ENCODE results near the gene ANGPT4. TPM values are rescaled to one million over a fixed set of nuclear protein-coding genes. Genes with fewer than 3 reads are reported as not detected.

Gene ANGPT4
- total RNA-seq, 4 donors from 2014 or later = 0.14 TPM; not detected in 3

- DNase-seq = no peak
- Histone ChIP-seq H3K4me1 (peaks cover 4 to 43% (median 22%) of the 10 kb centered on the region in 4 donors), H3K27ac (no peak overlapping the region), H3K27me3 (peaks cover 11% of the 10 kb centered on the region), H3K9me3 (no peaks in the 10 kb centered on the region), H3K4me3 (no peak overlapping the region), H3K36me3 (no peaks in the 10 kb centered on the region)
- intact Hi-C loops (cut with DNase I; ENCODE audit: low total_unique reads) (no loop called here), in situ Hi-C loops (cut with MboI; ENCODE audit: low pct_ligation_motif_present in 1 of 4, low pct_unique_long_range_greater_than_20kb in 1 of 4, low sequenced_read_pairs in 3 of 4) (loop anchor here in 1 of 4 donors (25.0 kb wide), 1 partner anchor 273 kb away; the partner anchor contains the start of gene PSMF1)
- WGBS, 2 donors (ENCODE audit: low coverage in 1 of 2) = 92% methylated on average over 5 of the region's 5 CpGs; no CpG with 5 or more reads in 1 of the 2 donors
- TF ChIP-seq POLR2A (IDR thresholded peaks at IDR 0.05) = no peak
Observed at GRCh38 chr20:839015-839414, 77.1 kb downstream of the ANGPT4 start.

- no peak overlapping the region for H3K27ac ChIP-seq
- H3K4me3 ChIP-seq = no peak overlapping the region
- intact Hi-C loops (cut with DNase I; ENCODE audit: low total_unique reads) (no loop called here), in situ Hi-C loops (cut with MboI; ENCODE audit: low pct_ligation_motif_present in 1 of 4, low pct_unique_long_range_greater_than_20kb in 1 of 4, low sequenced_read_pairs in 3 of 4) (loop anchor here in 1 of 4 donors (25.0 kb wide), 1 partner anchor 276 kb away; the partner anchor contains the start of gene PSMF1)
- no peak for TF ChIP-seq POLR2A (IDR thresholded peaks at IDR 0.05)
- no peak for TF ChIP-seq EP300 (IDR thresholded peaks at IDR 0.05; ENCODE audit: low read depth)
- TF ChIP-seq, protein P1, sequence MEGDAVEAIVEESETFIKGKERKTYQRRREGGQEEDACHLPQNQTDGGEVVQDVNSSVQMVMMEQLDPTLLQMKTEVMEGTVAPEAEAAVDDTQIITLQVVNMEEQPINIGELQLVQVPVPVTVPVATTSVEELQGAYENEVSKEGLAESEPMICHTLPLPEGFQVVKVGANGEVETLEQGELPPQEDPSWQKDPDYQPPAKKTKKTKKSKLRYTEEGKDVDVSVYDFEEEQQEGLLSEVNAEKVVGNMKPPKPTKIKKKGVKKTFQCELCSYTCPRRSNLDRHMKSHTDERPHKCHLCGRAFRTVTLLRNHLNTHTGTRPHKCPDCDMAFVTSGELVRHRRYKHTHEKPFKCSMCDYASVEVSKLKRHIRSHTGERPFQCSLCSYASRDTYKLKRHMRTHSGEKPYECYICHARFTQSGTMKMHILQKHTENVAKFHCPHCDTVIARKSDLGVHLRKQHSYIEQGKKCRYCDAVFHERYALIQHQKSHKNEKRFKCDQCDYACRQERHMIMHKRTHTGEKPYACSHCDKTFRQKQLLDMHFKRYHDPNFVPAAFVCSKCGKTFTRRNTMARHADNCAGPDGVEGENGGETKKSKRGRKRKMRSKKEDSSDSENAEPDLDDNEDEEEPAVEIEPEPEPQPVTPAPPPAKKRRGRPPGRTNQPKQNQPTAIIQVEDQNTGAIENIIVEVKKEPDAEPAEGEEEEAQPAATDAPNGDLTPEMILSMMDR (IDR thresholded peaks at IDR 0.05) = no peak
- TF ChIP-seq POLR2AphosphoS5 (IDR thresholded peaks at IDR 0.05) = no peak
- no peaks in the 10 kb centered on the region for H3K36me3 ChIP-seq
- peaks cover 3 to 27% (median 12%) of the 10 kb centered on the region in 4 donors for H3K4me1 ChIP-seq
- 75 to 96% methylated on average over 1 of the region's 1 CpG for WGBS, 2 donors (ENCODE audit: low coverage in 1 of 2)
- peaks cover 1% of the 10 kb centered on the region for H3K27me3 ChIP-seq
- no peaks in the 10 kb centered on the region for H3K9me3 ChIP-seq
- no peak for DNase-seq
Observed at GRCh38 chr20:836190-836589, 79.9 kb downstream of the ANGPT4 start.

DNA sequence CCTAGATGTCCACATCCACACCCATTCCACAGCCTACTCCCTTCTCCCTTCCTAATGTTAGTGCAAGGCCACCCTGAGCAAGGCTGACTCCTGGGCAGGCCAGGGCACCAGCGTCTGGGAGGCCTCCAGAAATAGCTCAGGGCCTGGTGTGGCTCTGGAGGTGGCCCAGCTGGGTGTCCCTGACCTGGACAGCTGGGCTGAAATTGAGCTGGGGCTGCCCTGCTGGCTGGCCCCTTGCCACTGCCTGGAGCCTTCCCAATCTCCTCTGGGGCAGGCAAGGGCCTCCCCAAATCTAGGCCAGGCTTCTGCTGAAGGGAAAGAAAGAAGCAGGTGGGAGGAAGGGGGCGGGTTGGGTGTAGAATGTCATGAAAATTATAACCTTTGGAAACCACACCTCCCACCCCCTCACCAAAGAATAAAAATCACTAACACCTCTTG lies 80.5 kb downstream of the ANGPT4 start:
- in situ Hi-C loops (cut with MboI; ENCODE audit: low pct_ligation_motif_present in 1 of 4, low pct_unique_long_range_greater_than_20kb in 1 of 4, low sequenced_read_pairs in 3 of 4) = loop anchor here in 1 of 4 donors (25.0 kb wide), 1 partner anchor 277 kb away; the partner anchor contains the start of gene PSMF1
- no peaks in the 10 kb centered on the region for H3K36me3 ChIP-seq
- H3K9me3 ChIP-seq = no peaks in the 10 kb centered on the region
- H3K4me1 ChIP-seq = peaks cover 3 to 23% (median 10%) of the 10 kb centered on the region in 4 donors
- intact Hi-C loops (cut with DNase I; ENCODE audit: low total_unique reads) = no loop called here
- peak overlapping the region in 1 of 4 donors; percentile 12 for H3K27ac ChIP-seq
- TF ChIP-seq POLR2A (IDR thresholded peaks at IDR 0.05) (no peak), POLR2AphosphoS5 (IDR thresholded peaks at IDR 0.05) (no peak), EP300 (IDR thresholded peaks at IDR 0.05; ENCODE audit: low read depth) (no peak)
- TF ChIP-seq, protein P1 (IDR thresholded peaks at IDR 0.05) = no peak
- no peaks in the 10 kb centered on the region for H3K27me3 ChIP-seq
- H3K4me3 ChIP-seq = no peak overlapping the region
- no peak for DNase-seq
- WGBS, 2 donors (ENCODE audit: low coverage in 1 of 2) = 54 to 100% methylated on average over 1 to 2 of the region's 2 CpGs

DNA sequence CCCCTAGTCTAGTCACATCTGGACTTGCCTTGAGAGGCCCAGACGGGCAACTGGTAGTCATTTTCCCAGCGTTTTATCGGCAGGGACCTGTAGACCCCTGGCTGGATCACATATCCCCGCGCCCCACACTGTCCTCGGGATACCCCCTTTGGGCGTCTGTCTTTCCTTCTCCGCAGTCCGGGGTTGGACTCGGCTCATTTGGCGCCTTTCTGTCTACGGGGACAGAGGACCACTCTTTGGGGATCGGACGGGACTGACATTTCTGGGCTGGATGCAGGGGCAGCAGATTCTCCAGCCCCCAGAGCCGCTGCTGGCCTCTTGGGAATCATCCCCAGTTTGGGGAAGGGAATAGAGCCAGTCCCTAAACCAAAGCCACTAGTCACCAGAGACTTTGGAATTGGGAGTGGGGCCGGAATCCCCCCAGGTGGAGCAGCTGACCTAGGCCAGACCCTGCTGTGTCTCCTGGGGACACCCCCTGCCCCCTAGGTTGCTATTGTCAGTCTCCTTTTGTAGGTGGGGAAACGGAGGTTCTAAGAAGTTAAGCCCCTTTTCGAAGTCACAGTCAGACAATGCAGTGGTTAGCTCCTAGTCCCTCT lies 81.9 kb downstream of the ANGPT4 start:
- Histone ChIP-seq H3K27me3 (no peaks in the 10 kb centered on the region), H3K36me3 (no peaks in the 10 kb centered on the region), H3K4me1 (peaks cover 3 to 23% (median 10%) of the 10 kb centered on the region in 4 donors), H3K9me3 (no peaks in the 10 kb centered on the region), H3K4me3 (peak overlapping the region; percentile 63 to 97 (median 74)), H3K27ac (peak overlapping the region in 3 of 4 donors; percentile 88 to 91 (median 88))
- in situ Hi-C loops (cut with MboI; ENCODE audit: low pct_ligation_motif_present in 1 of 4, low pct_unique_long_range_greater_than_20kb in 1 of 4, low sequenced_read_pairs in 3 of 4) (loop anchor here in 1 of 4 donors (25.0 kb wide), 1 partner anchor 278 kb away; the partner anchor contains the start of gene PSMF1), intact Hi-C loops (cut with DNase I; ENCODE audit: low total_unique reads) (no loop called here)
- WGBS, 2 donors (ENCODE audit: low coverage in 1 of 2) = 6% methylated on average over 18 of the region's 18 CpGs; no CpG with 5 or more reads in 1 of the 2 donors
- DNase-seq = no peak
- TF ChIP-seq POLR2A (IDR thresholded peaks at IDR 0.05) (no peak), EP300 (IDR thresholded peaks at IDR 0.05; ENCODE audit: low read depth) (no peak), POLR2AphosphoS5 (IDR thresholded peaks at IDR 0.05) (no peak)
- TF ChIP-seq, protein P1 (IDR thresholded peaks at IDR 0.05) = no peak

Measured in transverse colon (tissue), 4 donors.